GM19463 (cell line): ENCODE data around the gene CATSPERE.
A peak's percentile ranks its signal among the peaks of the same experiment; 100 is the strongest.
"Not testable (repeated sequence)": the region's sequence is repeated elsewhere in the genome, so short reads cannot be mapped to it uniquely, and the experiment has no call there.

Source experiments
- ATAC-seq: cut with Tn5 transposase; IDR thresholded peaks from one replicate; pipeline ENCODE4 v1.9.1; 2021; ENCODE audit warnings: mild to moderate bottlenecking, moderate library complexity; ENCODE audit not compliant: unreplicated experiment

Gene CATSPERE

DNA sequence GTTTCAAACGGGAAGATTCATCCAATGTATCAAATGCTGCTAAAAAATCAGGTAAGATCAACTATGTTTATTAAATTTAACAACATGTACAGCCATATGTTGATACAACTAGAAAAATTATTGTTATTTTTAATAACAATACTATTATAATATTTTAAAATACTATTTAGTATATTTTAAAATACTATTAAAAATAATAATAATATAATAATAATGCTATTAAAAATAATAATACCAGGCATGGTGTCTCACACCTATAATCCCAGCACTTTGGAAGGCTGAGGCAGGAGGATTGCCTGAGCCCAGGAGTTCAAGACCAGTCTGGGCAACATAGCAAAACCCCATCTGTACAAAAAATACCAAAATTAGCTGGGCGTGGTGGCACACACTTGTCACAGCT is 54.6 kb downstream of the CATSPERE start:
- no peak for ATAC-seq

DNA sequence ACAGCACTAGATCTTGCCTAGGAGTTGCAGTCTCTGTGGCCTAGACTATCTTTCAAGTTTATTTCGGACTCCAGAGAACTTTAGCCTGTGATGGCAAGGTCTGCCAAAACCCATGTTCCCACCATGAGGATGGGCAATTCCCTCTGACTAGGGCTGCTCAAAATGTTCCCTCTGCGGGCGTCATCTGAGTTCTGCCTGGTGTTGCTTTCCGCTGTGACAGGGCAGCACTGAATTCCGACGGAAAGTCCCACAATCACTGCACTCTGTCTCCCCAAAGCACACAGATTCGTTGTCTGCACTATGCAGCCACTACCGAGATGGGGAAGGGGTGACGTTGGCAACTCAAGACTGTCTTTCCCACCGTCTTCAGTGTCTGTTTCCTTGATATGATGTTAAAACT is 75.2 kb downstream of the CATSPERE start:
- ATAC-seq = no peak

DNA sequence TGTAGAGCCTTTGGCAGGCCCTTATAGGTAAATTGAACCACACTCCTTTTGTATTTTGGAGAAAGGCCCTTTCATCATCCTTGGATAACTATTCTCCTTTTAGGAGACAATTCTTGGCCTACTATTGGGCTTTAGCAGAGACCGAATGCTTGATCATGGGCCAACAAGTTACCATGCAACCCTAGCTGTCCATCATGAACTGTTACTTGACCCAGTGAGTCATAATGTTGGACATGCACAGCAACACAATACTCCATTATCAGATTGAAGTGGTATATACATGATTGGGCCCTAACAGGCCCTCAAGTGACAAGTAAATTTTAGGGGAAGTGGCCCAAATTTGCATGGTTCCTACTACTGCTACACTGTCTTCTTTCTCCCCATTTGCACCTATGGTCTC is 84.4 kb downstream of the CATSPERE start:
- no peak for ATAC-seq

DNA sequence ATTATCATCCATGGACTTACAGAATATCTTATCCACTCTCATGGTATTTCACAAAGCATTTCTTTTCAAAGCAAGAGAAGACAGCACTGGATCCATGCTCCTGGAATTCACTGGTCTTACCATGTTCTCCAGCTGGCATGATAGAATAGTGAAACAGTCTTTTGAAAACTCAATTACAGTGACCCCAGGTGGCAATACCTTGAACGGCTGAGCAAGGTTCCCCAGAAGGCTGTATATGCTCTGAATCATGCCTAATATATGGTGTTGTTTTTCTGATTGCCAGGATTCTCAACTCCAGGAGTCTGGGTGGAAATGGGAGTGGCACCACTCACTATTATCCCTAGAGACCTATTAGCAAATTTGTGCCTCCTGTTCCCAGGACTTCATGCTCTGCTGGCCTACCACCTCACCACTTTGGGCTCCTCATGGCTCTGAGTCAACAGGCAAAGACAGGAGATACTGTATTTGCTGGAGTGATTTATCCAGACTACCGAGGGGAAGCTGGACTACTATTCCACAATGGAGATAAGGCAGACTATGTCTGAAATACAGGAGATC is 87.6 kb downstream of the CATSPERE start:
- ATAC-seq = no peak

DNA sequence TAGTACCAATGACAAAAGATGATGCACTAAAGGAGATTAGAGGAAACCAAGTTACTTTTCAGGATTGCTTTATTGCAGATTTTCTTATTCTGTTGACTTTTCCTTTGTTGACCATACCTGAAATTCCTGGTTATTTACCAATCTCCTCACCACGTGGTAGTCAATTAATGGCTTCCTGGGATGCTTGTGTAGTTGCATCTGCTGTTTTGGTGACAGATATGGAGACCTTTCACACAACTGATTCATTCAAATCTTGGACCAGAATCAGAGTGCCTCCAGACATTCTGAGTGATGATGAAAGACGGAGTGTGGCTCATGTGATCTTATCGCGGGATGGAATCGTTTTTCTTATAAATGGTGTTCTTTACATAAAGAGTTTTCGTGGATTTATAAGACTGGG is 91.3 kb downstream of the CATSPERE start:
- ATAC-seq = no peak

DNA sequence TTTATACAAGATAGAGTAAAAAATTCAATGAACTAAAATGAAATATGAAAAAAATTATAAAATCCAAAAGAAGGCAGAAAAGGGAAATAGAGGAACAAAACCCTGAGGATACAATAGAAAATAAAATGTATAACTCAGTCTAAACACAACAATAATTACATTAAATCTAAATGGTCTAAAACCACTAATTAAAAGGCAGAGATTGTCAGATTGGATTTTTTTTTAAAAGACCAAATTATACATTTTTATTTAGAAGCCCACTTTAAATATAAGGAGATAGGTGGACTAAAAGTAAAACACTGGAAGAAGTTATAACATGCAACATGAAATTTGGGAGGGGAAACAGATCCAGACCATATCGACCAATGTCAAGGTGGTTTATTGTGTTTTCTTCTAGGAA is 95.2 kb downstream of the CATSPERE start:
- ATAC-seq = no peak

DNA sequence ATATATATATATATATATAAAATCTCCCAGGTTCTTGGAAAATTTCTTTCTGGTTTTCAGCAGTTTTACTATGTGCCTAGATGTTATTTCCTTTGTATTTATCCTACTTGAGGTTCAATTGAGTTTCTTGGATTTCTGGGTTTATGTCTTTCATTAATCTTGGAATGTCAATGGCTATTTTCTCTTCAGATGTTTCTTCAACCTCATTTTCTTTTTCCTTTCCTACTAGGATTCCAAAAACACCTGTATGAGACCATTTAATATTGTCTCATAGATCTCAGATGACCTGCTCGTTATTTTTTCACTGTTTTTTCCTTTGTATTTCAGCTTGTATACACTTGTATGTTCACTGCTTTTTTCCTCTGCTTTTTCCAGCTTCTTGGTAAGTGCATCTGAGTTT is 96.5 kb downstream of the CATSPERE start:
- no peak for ATAC-seq

DNA sequence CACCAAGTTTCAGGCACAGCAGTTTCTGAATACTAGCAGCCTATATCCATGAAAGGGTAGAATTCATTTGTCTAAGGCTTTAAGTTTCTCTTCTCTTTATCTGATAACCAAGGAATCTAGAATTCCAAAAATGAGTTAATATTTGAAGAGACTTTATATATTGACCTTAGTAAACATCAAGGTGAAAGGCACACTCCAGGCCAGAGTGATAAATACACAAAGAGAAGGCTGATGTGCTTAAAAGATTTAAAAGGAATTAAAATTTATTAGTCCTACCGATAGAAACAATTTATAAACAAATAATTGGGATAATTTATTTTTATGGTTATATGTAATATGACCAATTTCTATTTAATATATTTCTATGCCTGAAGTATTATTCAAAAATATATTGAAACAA is 98.5 kb downstream of the CATSPERE start:
- ATAC-seq = no peak

DNA sequence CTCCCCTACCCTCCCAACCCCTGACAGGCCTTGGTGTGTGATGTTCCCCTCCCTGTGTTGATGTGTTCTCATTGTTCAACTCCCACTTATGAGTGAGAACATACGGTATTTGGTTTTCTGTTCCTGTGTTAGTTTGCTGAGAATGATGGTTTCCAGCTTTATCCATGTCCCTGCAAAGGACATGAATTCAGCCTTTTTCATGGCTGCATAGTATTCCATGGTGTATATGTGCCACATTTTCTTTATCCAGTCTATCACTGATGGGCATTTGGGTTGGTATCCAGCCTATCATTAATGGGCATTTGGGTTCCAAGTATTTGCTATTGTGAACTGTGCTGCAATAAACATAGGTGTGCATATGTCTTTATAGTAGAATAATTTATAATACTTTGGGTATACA is 101.8 kb downstream of the CATSPERE start:
- not testable (repeated sequence) for ATAC-seq

DNA sequence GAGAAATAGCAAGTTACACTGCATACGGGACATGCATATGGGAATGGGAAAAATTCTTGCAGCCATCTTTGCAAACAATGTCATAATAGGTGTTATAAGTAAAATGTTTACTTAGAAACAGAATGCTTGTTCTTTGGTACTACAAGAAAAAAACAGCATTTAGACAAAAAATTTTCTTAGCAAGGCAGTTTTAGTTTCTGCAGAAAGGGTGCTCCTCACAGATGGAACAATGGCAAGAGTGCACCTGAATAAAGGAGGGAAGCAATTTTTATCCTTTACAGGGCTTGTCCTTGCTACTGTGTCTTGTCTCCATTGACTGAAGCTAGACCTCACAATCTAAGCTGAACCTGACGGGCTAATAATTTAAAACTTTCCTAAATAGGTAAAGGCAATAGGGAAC is 112.7 kb downstream of the CATSPERE start:
- ATAC-seq = no peak

DNA sequence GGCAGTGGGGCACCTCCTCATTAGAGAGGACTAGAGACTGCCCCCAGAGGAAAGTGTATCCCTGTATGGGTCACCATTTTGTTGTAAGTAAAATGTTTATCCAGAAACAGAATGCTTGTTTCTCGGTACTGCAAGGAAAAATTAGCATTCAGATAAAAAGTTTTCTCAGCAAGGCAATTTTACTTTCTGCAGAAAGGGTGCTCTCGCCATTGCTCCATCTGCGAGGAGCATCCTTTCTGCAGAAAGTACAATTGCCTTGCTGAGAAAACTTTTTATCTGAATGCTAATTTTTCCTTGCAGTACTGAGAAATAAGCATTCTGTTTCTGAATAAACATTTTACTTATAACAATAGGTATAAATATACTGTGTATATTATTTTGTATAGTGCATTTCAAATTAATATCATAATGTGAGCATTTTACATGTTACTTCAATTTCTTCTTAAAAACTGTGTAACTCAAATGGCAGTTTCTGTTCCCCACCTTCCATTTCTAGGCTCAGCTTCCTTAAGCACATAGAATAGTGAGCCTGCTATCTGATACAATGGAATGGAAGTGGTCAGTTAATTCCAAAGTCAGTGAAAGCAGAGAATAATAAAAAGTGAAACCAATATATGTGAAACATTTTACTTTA is 115.3 kb downstream of the CATSPERE start:
- ATAC-seq = no peak

DNA sequence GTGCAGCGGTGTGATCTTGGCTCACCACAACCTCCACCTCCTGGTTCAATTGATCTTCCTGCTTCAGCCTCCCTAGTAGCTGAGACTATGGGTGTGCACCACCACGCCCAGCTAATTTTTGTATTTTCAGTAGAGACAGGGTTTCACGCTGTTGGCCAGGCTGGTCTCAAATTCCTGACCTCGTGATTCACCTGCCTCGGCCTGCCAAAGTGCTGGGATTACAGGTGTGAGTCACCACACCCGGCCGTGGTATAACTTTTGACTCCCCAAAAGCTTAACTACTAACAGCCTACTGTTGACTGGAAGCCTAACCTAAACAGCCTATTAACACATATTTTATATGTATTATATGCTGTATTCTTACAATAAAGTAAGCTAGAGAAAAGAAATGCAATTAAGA is 117.1 kb downstream of the CATSPERE start:
- not testable (repeated sequence) for ATAC-seq

DNA sequence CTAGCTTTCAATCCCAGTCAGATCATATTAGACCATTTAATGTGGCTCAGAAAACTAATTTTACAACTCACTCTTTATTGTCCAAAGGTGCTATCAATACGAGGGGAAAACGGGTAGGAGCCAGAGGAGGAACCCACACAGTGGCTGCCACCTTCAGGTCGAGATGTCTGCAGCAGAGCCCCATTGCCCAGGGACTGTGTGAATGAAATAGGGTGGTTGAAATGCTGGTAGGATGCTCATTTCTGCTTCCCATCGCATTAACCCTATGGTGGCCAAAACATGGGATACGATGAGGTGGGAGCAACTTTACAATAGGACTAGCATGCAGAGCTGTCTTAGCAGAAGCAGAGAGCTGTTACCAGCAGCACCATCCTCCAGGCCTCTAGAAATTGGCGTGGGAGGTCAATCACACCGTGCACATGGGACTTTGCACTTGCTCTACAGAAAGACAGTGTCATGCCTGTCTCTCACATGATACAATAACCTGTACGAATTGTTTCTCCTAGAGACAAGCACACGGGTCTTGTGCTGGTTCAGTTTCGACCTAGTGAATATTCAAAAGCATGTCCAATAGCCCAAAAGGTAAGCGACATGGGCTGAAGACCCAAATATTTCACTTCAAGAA is 122.4 kb downstream of the CATSPERE start:
- ATAC-seq = no peak

DNA sequence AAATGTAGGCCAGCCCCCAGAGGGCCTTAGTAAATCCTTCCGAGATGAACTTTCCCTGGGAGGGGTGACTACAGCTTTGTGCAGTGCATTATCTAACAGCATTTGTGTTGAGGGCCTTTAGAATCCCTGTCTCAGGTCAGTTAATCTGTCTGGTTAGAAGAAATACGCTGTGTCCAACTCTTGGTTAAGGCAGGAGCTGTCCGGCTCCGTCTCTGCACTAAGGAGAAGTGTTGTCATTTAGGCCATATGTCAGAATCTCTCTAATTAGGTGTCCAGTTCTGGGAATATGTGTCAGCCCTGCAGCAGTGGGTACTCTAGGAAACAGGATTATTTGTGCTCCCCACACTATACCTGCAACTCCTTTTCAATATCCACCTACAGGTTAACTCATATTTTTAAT is 124.8 kb downstream of the CATSPERE start:
- no peak for ATAC-seq

DNA sequence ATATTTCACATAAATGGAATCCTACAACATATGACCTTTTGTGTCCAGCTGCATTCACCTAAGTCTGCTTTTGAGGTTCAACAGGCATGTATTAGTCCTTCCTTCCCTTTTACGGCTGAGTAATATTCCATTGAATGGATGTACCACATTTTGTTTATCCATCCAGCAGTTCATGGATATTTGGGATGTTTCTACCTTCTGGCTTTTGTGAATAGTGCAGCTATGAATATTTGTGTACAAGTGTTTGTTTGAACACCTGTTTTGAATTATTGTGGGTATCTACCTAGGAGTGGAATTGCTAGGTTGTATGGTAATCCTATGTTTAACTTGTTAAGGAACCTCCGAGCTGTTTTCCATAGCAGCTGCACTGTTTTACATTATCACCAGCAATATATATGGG is 129.6 kb downstream of the CATSPERE start:
- ATAC-seq = no peak

DNA sequence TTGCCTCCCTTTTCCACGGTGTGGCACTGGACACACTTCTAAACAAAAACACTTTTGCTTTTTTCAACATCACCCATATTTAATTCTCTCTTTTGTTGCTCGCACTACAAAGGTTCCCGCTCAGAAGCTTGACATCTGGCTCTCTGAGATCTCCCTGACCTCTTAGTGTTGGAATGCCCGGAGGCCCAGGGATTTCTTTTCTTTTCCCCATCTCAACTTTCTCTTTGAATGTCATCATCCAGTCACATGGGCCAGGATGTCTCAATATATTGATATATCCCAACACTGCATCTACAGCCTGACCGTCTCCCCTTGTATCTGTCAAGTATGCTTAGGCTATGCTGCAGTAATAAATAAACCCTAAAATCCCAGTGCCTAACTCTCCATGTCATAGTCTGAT is 137.5 kb downstream of the CATSPERE start:
- no peak for ATAC-seq

DNA sequence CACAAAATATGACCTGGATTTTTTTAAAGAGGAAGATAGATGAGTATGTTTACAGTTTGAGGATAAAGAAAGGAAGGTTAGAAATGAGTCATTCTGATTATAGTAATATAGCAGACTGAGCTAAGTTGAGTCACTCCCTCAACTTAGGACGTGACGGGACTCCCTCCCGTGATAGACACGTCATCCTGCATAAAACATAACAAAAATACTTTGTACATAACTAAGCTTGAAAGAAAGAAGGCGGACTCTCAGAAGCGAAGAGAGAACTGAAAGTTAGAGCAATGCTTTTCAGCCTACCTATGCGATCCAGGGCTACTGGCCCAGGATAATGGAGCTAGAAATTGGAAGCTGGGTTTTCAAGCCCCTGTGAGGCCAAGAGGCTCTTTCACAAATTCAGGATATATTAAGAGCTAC is 138.9 kb downstream of the CATSPERE start:
- peak; percentile 95 for ATAC-seq

DNA sequence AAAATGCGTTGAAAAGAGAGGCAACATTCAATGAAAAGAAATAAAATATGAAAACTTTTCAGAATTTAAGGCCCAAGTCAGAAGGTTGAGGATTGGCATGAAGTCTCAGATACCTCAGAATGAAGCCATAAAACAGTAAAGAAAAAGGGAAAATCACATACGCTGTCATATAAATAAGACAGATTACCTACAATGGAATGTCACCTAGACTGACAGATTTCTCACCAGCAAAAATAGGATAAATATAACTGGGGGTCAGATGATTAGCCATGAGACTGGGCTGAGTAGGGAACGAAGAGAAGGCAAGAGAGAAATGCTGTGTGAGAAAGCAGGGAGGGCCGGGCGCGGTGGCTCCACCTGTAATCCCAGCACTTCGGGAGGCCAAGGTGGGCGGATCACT is 140.3 kb downstream of the CATSPERE start:
- ATAC-seq = no peak

DNA sequence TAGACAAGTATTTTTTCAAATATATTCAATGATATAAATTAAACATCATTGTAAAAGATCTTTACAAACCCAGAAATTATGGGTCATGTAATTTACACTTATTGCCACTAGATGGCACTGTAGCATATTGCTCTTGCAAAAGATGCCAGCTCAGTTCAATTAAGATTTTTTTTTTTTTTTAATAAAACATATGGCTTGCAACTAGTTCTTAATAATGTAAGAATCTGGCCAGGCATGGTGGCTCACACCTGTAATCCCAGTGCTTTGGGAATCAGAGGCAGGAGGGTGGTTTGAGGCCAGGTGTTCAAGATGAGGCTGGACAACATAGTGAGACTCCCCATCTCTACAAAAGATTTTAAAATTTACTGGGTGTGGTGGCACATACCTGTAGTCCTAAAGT is 142.4 kb downstream of the CATSPERE start:
- no peak for ATAC-seq

DNA sequence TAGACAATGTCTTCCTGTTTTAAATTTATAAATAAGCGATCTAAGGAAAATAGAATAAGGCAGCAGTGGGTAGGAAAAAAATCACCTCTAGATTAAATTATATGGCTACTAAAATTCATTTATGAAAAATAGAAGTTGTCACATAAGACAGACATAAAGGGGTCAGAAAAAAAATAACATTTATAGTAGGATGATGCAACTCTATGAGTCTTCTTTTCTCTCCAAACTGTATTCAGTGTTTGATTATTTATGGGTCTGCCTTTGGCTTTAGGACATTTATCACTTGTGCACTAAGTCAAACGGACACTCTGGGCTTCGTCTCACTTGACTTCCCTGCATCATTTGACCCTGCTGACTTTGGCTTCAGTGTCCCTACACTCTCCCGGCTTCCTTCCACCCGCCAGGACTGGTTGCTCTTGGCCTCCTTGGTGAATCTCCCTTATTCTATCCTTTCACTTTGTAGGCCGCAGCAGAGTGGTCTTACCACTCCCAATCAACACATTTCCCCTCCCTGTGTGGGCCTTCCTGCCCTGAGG is 144.8 kb downstream of the CATSPERE start:
- no peak for ATAC-seq

DNA sequence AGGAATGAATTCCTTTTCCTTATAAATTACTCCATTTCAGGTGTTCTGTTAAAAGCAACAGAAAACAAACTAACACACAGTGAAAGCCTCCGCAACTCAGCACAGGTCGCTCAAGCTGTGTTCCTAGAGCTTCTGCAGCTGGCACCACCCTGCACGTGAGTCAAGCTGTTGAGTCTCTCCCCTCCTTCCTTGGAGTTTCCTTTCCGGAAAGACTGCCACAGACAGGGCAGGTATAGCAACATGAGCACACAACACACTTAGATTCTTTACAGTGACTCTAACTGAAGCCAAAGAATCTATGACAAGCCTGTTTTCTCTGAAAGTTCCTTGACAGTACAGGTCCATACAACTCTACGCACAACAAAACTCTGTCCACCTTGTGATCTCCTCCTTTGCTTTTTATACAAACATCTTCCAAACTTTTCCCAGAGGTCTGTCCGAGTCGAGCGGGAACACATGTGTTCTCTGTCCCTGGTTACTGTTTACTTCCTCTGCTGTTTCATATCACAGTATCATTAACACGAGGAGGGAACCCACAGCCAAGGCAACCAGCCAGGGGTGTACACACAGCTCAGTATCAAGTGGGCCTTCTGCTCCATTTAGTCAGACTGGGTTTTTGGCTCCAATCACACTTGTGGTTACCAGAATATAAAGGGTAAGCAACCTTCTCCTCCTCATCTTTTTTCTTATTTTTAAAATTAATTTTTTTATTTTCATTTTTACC is 153.2 kb downstream of the CATSPERE start:
- ATAC-seq = no peak

DNA sequence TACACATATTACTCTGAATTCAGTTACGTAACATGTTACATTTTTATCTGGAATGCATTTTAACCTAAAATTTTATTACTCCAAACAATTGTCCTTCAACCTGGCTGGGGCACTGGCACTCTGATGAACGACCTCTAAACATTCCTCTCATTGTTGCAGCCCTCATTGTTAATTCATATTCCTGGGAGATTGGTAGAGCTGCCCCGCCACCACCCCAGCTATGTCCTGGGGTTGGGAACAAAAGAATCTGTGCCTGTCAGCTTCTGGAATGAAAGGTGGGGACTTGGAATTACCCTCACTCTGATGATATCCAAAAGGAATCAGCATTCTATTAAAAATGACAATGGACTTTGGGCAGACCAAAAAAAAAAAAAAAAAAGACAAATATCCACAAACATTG is 153.8 kb downstream of the CATSPERE start:
- no peak for ATAC-seq
